WERI-Rb-1 (cell line): ENCODE measurements around the gene RELCH.

Experiments
- DNase-seq: peaks from one replicate; pipeline ENCODE4 v3.0.0-alpha.2; 2020
- H3K27ac ChIP-seq: fragments of 250-450 bp; sonication (Bioruptor Pico); 2 replicates; pipeline ENCODE4 v1.5.1; 2020; ENCODE audit warnings: mild to moderate bottlenecking, moderate library complexity
- H3K27me3 ChIP-seq: fragments of 250-450 bp; sonication (Bioruptor Pico); 2 replicates; pipeline ENCODE4 v1.5.1; 2021; ENCODE audit warnings: mild to moderate bottlenecking, low read depth, moderate library complexity; ENCODE audit not compliant: insufficient read depth, severe bottlenecking
- H3K36me3 ChIP-seq: fragments of 250-450 bp; sonication (Bioruptor Pico); 2 replicates; pipeline ENCODE4 v1.5.1; 2020; ENCODE audit warnings: mild to moderate bottlenecking, moderate library complexity
- H3K4me3 ChIP-seq: 2 replicates; pipeline ENCODE4 v1.5.1; 2011; ENCODE audit warnings: low read depth, mild to moderate bottlenecking, control low read depth, low read length
- H3K9me3 ChIP-seq: fragments of 250-450 bp; sonication (Bioruptor Pico); 2 replicates; pipeline ENCODE4 v1.5.1; 2021; ENCODE audit warnings: mild to moderate bottlenecking, moderate library complexity; ENCODE audit not compliant: severe bottlenecking
- CTCF ChIP-seq: IDR thresholded peaks from 2 replicates; pipeline ENCODE4 v1.5.1; 2011; ENCODE audit warnings: low read depth, mild to moderate bottlenecking, control low read depth, inconsistent platforms, low read length

Gene RELCH

DNA sequence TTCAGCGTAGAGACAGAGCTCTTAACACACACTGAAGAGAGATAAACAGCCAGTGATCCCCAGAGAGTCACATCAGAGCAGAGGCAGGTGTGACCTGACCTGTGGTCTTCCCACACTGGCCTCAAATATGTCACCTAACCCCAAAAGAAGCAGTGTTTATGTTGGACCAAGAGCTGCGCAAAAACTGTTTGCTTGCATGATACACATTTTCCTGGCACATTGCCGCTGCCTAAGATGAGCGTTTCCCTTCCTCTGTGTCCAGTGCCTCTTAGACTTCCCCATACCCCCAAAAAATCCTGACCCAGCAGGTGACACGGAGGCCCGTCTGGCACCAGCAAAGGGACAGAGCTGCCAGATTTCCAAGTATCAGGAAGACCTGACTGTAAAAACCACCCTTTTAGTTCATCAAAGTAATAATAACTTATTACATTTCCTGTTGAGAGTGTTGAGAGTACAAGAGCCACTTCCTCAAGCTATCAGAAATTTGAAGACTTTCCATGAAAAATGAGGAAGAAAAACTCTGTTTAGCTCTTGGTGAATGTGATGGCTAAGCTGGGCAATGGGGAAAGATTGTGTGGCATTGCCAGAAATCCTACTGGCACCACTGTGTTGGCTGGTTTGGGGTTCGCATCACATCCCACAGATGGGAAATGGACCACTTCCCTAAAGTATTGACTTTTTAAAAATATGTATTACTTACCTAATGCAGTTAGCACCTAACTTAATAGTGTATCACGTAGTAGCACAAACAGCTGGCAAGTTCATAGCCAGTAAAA, 144.7 kb downstream of the RELCH start:
- Histone ChIP-seq H3K9me3 (no peaks in the 10 kb centered on the region), H3K36me3 (no peaks in the 10 kb centered on the region), H3K27me3 (peaks cover under 1% of the 10 kb centered on the region), H3K4me3 (no peak overlapping the region), H3K27ac (no peak overlapping the region)
- no peak for DNase-seq
- no peak for TF ChIP-seq CTCF

DNA sequence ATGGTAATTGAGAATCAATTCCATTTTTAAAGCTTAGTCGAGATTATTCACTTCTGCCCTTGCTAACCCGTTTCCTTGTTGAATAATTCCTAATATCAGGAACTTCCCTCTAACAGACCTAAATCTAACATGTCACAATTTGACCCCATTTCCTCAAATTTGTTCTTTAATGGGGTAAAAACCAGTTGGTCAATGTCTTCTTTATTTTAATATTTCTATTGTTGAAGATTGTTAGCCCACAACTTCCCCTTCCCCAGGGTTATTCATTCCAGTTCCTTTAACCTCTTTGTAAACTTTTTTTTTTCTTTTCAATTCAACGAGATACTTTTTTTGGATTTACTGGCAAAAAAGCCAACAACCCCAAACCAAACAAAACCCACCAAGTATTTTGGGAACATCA, 145.4 kb downstream of the RELCH start:
- Histone ChIP-seq H3K9me3 (no peaks in the 10 kb centered on the region), H3K4me3 (no peak overlapping the region), H3K36me3 (no peaks in the 10 kb centered on the region), H3K27ac (no peak overlapping the region), H3K27me3 (no peaks in the 10 kb centered on the region)
- no peak for DNase-seq
- TF ChIP-seq CTCF: no peak

DNA sequence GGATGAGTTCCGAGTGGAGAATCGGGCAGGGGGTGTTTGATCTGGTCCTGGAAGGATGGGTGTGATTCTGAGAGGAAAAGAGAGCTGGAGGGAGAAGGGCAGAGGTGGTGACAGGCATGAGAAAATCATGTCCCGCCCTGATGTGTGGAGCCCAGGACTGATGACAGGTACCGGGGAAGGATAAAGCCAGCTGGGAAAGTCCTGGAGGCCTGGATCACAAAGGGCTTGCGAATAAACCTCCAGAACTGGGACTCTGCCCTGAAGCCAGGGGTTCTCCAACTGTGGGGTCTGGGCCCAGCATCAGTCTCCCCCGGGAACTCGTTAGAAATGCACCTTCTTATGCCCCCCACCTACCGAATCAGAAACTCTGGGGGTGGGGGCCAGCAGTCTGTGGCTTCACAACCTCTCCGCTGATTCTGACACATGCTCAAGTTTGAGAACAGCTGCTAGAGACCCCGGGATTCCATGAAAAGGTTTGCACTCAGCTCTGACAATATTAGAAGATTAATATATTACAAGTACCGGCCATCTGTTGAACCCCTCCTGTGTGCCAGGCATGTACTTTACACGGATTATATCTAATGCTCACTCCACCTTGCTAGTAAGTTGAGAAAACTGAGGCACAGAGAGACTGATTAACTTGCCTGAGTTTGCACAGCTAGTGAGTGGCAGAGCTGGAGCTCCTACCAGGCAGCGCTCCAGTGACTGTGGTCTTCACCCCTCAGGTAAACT, 146.1 kb downstream of the RELCH start:
- no peaks in the 10 kb centered on the region for H3K9me3 ChIP-seq
- H3K36me3 ChIP-seq: no peaks in the 10 kb centered on the region
- no peak overlapping the region for H3K27ac ChIP-seq
- no peak for TF ChIP-seq CTCF
- H3K27me3 ChIP-seq: no peaks in the 10 kb centered on the region
- H3K4me3 ChIP-seq: no peak overlapping the region
- DNase-seq: peak; percentile 46

GRCh38 chr18:62334120-62334519, 147.1 kb downstream of the RELCH start:
- H3K4me3 ChIP-seq: no peak overlapping the region
- H3K27ac ChIP-seq: no peak overlapping the region

GRCh38 chr18:62335494-62335893, 148.4 kb downstream of the RELCH start:
- TF ChIP-seq CTCF: no peak
- Histone ChIP-seq H3K4me3 (no peak overlapping the region), H3K36me3 (no peaks in the 10 kb centered on the region), H3K27ac (no peak overlapping the region), H3K27me3 (no peaks in the 10 kb centered on the region), H3K9me3 (no peaks in the 10 kb centered on the region)
- DNase-seq: no peak

More at GRCh38 chr18:62334120-62334519, 147.1 kb downstream of the RELCH start:
- no peak for DNase-seq
- no peaks in the 10 kb centered on the region for H3K27me3 ChIP-seq
- H3K9me3 ChIP-seq: no peaks in the 10 kb centered on the region
- H3K36me3 ChIP-seq: no peaks in the 10 kb centered on the region
- TF ChIP-seq CTCF: no peak
